HG02763 (cell line): Measurements from ENCODE around the gene BCAS3.

Experiments used
- ATAC-seq: cut with Tn5 transposase; IDR thresholded peaks from one replicate; pipeline ENCODE4 v1.9.1; 2021; ENCODE audit warnings: mild to moderate bottlenecking, moderate library complexity; ENCODE audit not compliant: unreplicated experiment

The BCAS3 gene

DNA sequence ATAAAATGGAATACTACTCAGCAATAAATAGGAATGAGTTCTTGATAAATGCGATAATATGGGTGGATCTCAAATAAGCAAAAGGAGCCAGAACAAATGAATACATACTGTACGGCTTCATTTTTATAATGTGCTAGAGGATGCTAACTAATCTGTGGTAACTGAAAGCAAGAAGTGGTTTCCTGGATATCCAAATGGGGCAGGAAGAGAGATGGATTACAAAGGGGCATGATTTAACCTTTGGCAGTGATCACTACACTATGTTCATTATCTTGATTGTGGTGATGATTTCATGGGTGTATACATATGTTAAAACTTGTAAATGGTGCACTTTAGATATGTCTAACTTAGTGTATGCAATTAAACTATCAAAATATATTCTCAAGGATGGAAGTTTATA is 499.7 kb downstream of the BCAS3 start:
- ATAC-seq, result no peak

DNA sequence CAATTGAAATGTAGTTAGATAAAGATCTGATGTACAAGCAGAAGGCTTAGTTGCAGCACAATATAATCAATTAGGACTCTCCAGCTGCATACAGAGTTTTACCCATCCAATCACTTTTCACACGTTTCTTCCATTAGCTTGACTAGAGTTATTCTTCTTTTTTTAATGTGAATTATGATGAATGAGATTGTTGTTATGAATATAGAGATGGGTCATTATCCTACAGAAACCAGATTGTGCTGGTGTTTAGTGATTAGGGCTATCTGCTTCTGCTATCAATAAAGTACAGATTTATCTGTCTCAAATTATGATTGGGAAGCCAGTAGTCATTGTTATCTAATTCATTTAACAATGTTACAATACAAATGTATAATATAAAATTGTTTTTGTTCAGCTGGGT is 500.6 kb downstream of the BCAS3 start:
- ATAC-seq, result no peak

- no peak for ATAC-seq
These were observed 501.7 kb downstream of the BCAS3 start for GRCh38 chr17:61179380-61179806.

GRCh38 chr17:61183793-61184192 is 506.1 kb downstream of the BCAS3 start:
- ATAC-seq, result no peak

- no peak for ATAC-seq
These were observed 507.7 kb downstream of the BCAS3 start for GRCh38 chr17:61185385-61185784.

DNA sequence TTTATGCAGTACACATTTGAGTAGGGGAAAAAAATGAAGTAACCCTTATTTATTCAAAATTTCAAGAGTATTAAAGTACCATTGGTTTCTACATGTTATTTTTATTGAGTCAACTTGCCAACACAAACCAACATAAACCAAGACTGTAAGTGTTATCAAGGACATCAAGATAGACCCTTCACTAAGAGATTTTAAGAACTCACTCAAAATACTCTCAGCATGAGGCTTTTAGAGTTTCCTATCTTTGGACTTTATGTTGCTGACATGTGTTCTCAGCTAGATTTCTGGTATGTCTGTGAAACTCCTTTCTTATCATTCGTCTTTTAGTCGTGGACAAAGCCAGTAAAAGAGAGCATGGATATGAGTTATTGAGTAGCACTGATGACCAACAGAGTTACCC is 509.4 kb downstream of the BCAS3 start:
- no peak for ATAC-seq

DNA sequence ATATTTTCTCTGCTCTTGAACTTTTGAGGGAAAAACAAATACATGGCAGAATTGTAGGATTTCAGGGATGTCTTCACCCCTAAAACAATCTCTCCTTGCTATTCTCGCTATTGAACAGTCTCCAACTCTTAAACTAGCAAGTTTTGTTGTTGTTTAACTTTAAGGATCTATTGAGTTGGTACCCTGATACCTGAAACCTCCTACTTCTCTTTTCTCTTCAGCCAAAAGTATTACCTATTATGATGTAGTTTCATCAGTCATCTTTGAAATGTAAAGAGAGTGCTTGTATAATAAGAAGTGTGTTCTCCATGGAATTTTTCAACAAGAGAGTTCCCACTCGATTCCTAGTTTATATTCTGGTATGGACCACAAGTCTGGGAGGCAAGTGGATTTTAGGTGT is 510.4 kb downstream of the BCAS3 start:
- ATAC-seq, result no peak

DNA sequence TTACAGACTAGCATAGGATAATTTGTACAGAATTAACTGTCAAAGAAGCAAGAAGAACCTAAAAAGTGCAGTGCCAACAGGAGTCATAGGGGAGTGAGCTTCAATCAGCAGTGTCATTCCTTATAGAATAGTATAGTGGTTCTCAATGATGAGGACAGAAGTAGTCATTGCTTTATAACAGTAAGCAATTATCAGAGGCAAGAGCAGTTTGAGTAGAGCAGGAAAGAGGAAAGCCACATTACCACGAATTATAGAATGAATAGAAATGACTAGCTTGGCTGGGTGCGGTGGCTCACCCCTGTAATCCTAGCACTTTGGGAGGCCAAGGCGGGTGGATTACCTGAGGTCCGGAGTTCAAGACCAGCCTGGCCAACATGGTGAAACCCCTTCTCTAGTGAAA is 512.3 kb downstream of the BCAS3 start:
- no peak for ATAC-seq

- ATAC-seq, result no peak
These were observed 518.7 kb downstream of the BCAS3 start for GRCh38 chr17:61196302-61196704.

- no peak for ATAC-seq
These were observed 519.1 kb downstream of the BCAS3 start for GRCh38 chr17:61196799-61197198.

- ATAC-seq, result no peak
These were observed 522.0 kb downstream of the BCAS3 start for GRCh38 chr17:61199431-61200338.

DNA sequence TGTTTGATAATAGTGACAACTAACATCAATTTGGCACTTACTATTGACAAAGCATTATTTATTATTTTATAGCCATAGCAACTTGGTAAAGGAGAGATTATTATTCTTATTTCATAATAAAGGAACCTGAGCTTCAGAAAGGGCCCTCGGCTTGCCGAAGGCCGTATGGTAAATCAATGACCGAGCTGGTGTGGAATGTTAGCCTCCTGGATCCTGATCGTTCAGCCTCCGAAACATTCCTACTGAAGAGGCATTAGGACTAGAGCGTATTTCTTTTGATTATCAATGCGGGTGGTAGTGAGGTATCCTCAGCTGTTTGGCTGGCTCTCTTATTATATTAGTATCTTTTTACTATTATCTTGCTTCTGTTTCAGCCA is 522.7 kb downstream of the BCAS3 start:
- no peak for ATAC-seq

- no peak for ATAC-seq
These were observed 523.6 kb downstream of the BCAS3 start for GRCh38 chr17:61201211-61201610.

DNA sequence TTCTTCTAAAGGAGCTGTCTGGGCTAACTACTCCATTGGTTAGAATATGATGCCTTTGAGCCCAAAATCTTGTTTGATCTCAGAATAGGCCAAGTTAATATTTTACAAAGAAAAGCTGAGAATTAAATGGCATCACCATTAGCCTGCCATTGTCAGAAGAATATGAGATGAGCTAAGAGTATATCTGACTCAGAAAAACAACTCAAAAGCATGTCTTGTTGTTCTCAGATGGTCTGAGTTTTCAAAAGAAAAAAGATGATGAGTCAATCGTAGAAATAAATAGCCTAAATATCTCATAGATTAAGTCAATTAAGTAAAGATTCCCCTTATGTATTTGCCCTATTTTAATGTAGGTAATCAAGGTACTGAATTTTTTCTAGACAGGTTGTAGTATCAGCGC is 524.9 kb downstream of the BCAS3 start:
- no peak for ATAC-seq

- ATAC-seq, result no peak
These were observed 526.0 kb downstream of the BCAS3 start for GRCh38 chr17:61203671-61204131.

GRCh38 chr17:61204456-61204855 is 526.8 kb downstream of the BCAS3 start:
- no peak for ATAC-seq

GRCh38 chr17:61205401-61205800 is 527.8 kb downstream of the BCAS3 start:
- ATAC-seq, result no peak

- no peak for ATAC-seq
These were observed 528.3 kb downstream of the BCAS3 start for GRCh38 chr17:61205931-61206330.

DNA sequence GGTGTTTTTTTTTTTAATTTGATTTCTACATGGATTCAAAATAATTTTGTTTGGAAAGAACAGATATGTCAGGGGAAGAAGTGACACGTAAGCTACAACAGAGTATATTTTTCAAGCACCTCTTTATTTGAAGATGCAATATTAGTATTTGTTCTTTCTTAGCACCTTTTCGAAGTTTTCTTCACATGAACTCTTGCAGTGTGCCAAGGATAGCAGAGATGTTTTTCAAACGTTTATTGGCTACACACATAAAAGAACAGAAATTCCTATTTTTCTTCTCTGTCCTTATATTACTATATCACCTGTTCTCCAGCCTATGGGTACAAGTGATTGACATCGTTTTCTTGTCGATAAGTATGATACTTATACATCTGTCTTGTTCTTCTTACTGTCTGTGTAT is 529.3 kb downstream of the BCAS3 start:
- no peak for ATAC-seq

GRCh38 chr17:61208301-61209105 is 530.9 kb downstream of the BCAS3 start:
- ATAC-seq, result no peak

- no peak for ATAC-seq
These were observed 531.4 kb downstream of the BCAS3 start for GRCh38 chr17:61209106-61209439.

GRCh38 chr17:61209525-61209924 is 531.9 kb downstream of the BCAS3 start:
- ATAC-seq, result no peak
